Measurements from ENCODE around the gene CTNNA1.
"Not testable (repeated sequence)": the region's sequence is repeated elsewhere in the genome, so short reads cannot be mapped to it uniquely, and the experiment has no call there.

The CTNNA1 gene

GRCh38 chr5:138752951-138753793 is at the start of gene CTNNA1:
Gene CTNNA1, plus strand, starts transcription at chr5:138753425. Its CDS starts 28,500 bp downstream, at chr5:138781925.
- no peak for TF ChIP-seq CTCF (conservative IDR thresholded peaks at IDR 0.05; ENCODE audit: low read depth, low read length)
- peak within 1 kb of the TSS; percentile 92 for H3K4me3 ChIP-seq (ENCODE audit: low read length)
- DNase-seq (ENCODE audit: low read depth): no peak

GRCh38 chr5:138703777-138704176 is 49.4 kb upstream of the CTNNA1 start:
- not testable (repeated sequence) for H3K4me3 ChIP-seq (ENCODE audit: low read length); DNase-seq (ENCODE audit: low read depth)

- no peak for DNase-seq (ENCODE audit: low read depth)
- H3K4me3 ChIP-seq (ENCODE audit: low read length): no peak overlapping the region
- TF ChIP-seq CTCF (conservative IDR thresholded peaks at IDR 0.05; ENCODE audit: low read depth, low read length): no peak
Observed at GRCh38 chr5:138705007-138705406, 48.2 kb upstream of the CTNNA1 start.

- no peak for TF ChIP-seq CTCF (conservative IDR thresholded peaks at IDR 0.05; ENCODE audit: low read depth, low read length)
- no peak for DNase-seq (ENCODE audit: low read depth)
- H3K4me3 ChIP-seq (ENCODE audit: low read length): no peak overlapping the region
Observed at GRCh38 chr5:138705567-138705966, 47.7 kb upstream of the CTNNA1 start.

GRCh38 chr5:138706655-138707480 is 46.4 kb upstream of the CTNNA1 start:
- TF ChIP-seq CTCF (conservative IDR thresholded peaks at IDR 0.05; ENCODE audit: low read depth, low read length): no peak
- no peak for DNase-seq (ENCODE audit: low read depth)
- no peak overlapping the region for H3K4me3 ChIP-seq (ENCODE audit: low read length)

- TF ChIP-seq CTCF (conservative IDR thresholded peaks at IDR 0.05; ENCODE audit: low read depth, low read length): no peak
- no peak overlapping the region for H3K4me3 ChIP-seq (ENCODE audit: low read length)
- no peak for DNase-seq (ENCODE audit: low read depth)
Observed at GRCh38 chr5:138708791-138709190, 44.4 kb upstream of the CTNNA1 start.

- no peak for DNase-seq (ENCODE audit: low read depth)
- no peak for TF ChIP-seq CTCF (conservative IDR thresholded peaks at IDR 0.05; ENCODE audit: low read depth, low read length)
- H3K4me3 ChIP-seq (ENCODE audit: low read length): no peak overlapping the region
Observed at GRCh38 chr5:138709202-138709601, 44.0 kb upstream of the CTNNA1 start.

Data from retinal pigment epithelial cell (primary cell).